Neural cell (in vitro differentiated cells): Measurements from ENCODE around the gene RENBP. TPM values are rescaled to one million over a fixed set of nuclear protein-coding genes. Genes with fewer than 3 reads are reported as not detected.

ENCODE experiments used
- polyA plus RNA-seq: library from polyadenylated mRNA; depleted of rRNA; stranded (reverse); fragments of >200 nt; gene quantifications from 2 replicates; pipeline ENCODE4 v1.2.3, GENCODE V29; 2014
- small RNA-seq, 3 experiments: library from RNA; depleted of rRNA; stranded (forward); fragments of <200 nt; gene quantifications; one replicate each; pipeline ENCODE3, GENCODE V24; 2012

The RENBP gene
- polyA plus RNA-seq, 1 donor from 2014 or later: 0.89 TPM

Small RNAs within 50 kb of the gene (small RNA-seq; reads per million reads assigned to genes)
- gene MIR3202-1: 0 reads per million in 3 experiments

Other genes starting within 250 kb of the RENBP start
- gene BCAP31, start 220.3 kb downstream of the RENBP start, polyA plus RNA-seq: 154 and 182 TPM in 2 replicates
- 3.2 and 3.6 TPM in 2 replicates for gene ABCD1, start 219.8 kb downstream of the RENBP start, polyA plus RNA-seq
- gene PLXNB3, start 180.4 kb downstream of the RENBP start, polyA plus RNA-seq: 0.48 and 0.76 TPM in 2 replicates
- not detected in 2 replicates for gene SRPK3, start 163.6 kb downstream of the RENBP start, polyA plus RNA-seq
- gene IDH3G, start 150.3 kb downstream of the RENBP start, polyA plus RNA-seq: 64.7 and 72.7 TPM in 2 replicates
- gene SSR4, start 150.0 kb downstream of the RENBP start, polyA plus RNA-seq: 186 and 192 TPM in 2 replicates
- gene PDZD4, start 114.1 kb downstream of the RENBP start, polyA plus RNA-seq: 343 and 389 TPM in 2 replicates
- 88.0 and 119 TPM in 2 replicates for gene L1CAM, start 58.5 kb downstream of the RENBP start, polyA plus RNA-seq
- gene AVPR2, start 40.0 kb downstream of the RENBP start, polyA plus RNA-seq: not detected in 2 replicates
- gene ARHGAP4, start 18.4 kb downstream of the RENBP start, polyA plus RNA-seq: 11.2 and 12.1 TPM in 2 replicates
- 117 and 159 TPM in 2 replicates for gene NAA10, start 9.6 kb downstream of the RENBP start, polyA plus RNA-seq
- 7.3 and 10.3 TPM in 2 replicates for gene HCFC1, start 27.2 kb upstream of the RENBP start, polyA plus RNA-seq
- 5.2 and 6.3 TPM in 2 replicates for gene TMEM187, start 28.1 kb upstream of the RENBP start, polyA plus RNA-seq
- 1.4 and 6.8 TPM in 2 replicates for gene IRAK1, start 75.3 kb upstream of the RENBP start, polyA plus RNA-seq
- 14.5 and 36.1 TPM in 2 replicates for gene MECP2, start 153.1 kb upstream of the RENBP start, polyA plus RNA-seq
- not detected in 2 replicates for gene OPN1LW, start 199.6 kb upstream of the RENBP start, polyA plus RNA-seq
- not detected in 2 replicates for gene OPN1MW, start 238.0 kb upstream of the RENBP start, polyA plus RNA-seq